ENCODE data around the gene RAPGEF4.

The RAPGEF4 gene

DNA sequence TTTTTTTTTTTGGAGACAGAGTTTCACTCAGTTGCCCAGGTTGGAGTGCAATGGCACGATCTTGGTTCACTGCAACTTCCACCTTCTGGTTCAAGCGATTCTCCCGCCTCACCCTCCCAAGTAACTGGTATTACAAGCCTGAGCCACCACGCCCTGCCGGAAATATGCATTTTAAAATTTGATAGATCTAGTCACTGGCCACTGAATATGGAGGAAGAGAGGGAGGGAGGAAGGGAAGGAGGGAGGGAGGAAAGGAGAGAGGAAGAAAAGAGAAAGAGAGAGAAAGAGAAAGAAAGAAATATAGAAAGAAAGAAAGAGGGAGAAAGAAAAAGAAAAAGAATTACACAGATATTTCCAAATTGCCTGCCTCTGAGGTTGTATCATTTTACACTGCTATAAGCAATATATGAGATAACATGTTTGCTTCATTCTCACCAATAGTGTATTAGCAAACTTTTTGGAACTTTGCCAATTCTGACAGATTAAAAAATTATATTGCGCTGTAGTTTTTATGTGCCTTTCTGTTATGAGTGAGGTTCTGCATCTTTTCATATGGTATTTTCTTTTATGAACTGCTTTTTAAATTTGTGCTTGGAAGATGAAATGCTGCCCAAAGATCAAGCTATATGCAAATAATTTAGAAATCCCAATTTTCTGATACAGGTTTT is 178.8 kb downstream of the RAPGEF4 start:
- no peaks in the 10 kb centered on the region for H3K27me3 ChIP-seq (ENCODE audit: low read depth, low read length)
- no peak overlapping the region for H3K4me3 ChIP-seq (ENCODE audit: low read length)
- TF ChIP-seq, protein P1, sequence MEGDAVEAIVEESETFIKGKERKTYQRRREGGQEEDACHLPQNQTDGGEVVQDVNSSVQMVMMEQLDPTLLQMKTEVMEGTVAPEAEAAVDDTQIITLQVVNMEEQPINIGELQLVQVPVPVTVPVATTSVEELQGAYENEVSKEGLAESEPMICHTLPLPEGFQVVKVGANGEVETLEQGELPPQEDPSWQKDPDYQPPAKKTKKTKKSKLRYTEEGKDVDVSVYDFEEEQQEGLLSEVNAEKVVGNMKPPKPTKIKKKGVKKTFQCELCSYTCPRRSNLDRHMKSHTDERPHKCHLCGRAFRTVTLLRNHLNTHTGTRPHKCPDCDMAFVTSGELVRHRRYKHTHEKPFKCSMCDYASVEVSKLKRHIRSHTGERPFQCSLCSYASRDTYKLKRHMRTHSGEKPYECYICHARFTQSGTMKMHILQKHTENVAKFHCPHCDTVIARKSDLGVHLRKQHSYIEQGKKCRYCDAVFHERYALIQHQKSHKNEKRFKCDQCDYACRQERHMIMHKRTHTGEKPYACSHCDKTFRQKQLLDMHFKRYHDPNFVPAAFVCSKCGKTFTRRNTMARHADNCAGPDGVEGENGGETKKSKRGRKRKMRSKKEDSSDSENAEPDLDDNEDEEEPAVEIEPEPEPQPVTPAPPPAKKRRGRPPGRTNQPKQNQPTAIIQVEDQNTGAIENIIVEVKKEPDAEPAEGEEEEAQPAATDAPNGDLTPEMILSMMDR (IDR thresholded peaks at IDR 0.05; ENCODE audit: low read depth, low read length), result no peak
- TF ChIP-seq EZH2phosphoT487 (IDR thresholded peaks at IDR 0.05; ENCODE audit: low read depth), result no peak
- H3K9me3 ChIP-seq (ENCODE audit: insufficient read depth, low read length), result no peaks in the 10 kb centered on the region
- H2AFZ ChIP-seq (ENCODE audit: low read depth, low read length), result no peak overlapping the region
- no peaks in the 10 kb centered on the region for H4K20me1 ChIP-seq (ENCODE audit: insufficient read depth, low read length)
- no peak overlapping the region for H3K27ac ChIP-seq (ENCODE audit: low read length)
- H3K79me2 ChIP-seq (ENCODE audit: low read length), result no peaks in the 10 kb centered on the region
- H3K4me1 ChIP-seq (ENCODE audit: low read length), result peaks cover 49% of the 10 kb centered on the region
- no peak overlapping the region for H3K4me2 ChIP-seq (ENCODE audit: low read length)
- H3K36me3 ChIP-seq (replicated peaks; ENCODE audit: low read depth, low read length), result no peaks in the 10 kb centered on the region
- H3K9ac ChIP-seq (ENCODE audit: low read length), result no peak overlapping the region

DNA sequence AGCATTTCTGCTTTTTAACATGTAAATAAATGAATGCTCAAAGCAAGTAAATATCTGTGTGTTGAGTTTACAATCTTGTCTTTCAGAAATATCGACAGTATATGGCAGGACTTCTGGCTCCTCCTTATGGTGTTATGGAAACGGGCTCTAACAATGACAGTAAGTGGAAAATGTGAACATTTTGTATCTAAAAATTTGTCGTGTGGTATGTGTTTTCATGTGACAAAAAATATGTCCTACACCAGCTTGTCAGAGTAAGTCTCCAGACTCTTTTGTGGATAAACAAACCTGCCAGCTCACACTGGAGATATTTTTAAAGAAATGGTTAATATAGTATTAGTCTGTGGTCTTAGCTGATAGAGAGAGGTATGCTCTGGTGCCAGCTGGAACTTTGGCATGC is 182.1 kb downstream of the RAPGEF4 start:
- Histone ChIP-seq H2AFZ (ENCODE audit: low read depth, low read length) (peak overlapping the region; percentile 67), H3K27ac (ENCODE audit: low read length) (peak overlapping the region; percentile 83), H3K79me2 (ENCODE audit: low read length) (no peaks in the 10 kb centered on the region), H3K9me3 (ENCODE audit: insufficient read depth, low read length) (peaks cover 1% of the 10 kb centered on the region), H3K4me3 (ENCODE audit: low read length) (peak overlapping the region; percentile 64), H4K20me1 (ENCODE audit: insufficient read depth, low read length) (no peaks in the 10 kb centered on the region), H3K36me3 (replicated peaks; ENCODE audit: low read depth, low read length) (peaks cover 5% of the 10 kb centered on the region), H3K4me2 (ENCODE audit: low read length) (peak overlapping the region; percentile 91), H3K27me3 (ENCODE audit: low read depth, low read length) (no peaks in the 10 kb centered on the region), H3K4me1 (ENCODE audit: low read length) (peaks cover 72% of the 10 kb centered on the region), H3K9ac (ENCODE audit: low read length) (peak overlapping the region; percentile 64)
- TF ChIP-seq EZH2phosphoT487 (IDR thresholded peaks at IDR 0.05; ENCODE audit: low read depth), result no peak
- TF ChIP-seq, protein P1 (IDR thresholded peaks at IDR 0.05; ENCODE audit: low read depth, low read length), result no peak

DNA sequence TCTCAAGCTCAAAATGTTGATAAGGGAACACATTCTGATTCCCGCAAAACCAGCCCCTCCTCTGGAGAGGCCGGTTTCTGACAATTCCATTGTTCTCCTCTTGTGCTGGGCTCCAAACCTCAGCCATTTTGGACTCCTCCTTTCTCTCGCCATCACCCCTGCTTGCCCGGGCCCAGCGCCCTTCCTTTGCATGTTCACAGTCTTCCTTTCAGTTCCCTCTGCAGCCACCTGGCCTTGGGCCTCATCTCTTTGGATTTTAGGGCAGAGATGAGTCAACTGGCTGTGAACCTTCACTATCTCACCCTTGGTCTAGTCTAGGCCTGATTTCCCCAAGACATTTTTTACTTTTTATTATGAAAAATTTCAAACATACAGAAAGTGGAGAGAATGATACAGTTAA is 184.1 kb downstream of the RAPGEF4 start:
- H3K27ac ChIP-seq (ENCODE audit: low read length), result peak overlapping the region; percentile 83
- no peak for TF ChIP-seq EZH2phosphoT487 (IDR thresholded peaks at IDR 0.05; ENCODE audit: low read depth)
- TF ChIP-seq, protein P1 (IDR thresholded peaks at IDR 0.05; ENCODE audit: low read depth, low read length), result no peak

DNA sequence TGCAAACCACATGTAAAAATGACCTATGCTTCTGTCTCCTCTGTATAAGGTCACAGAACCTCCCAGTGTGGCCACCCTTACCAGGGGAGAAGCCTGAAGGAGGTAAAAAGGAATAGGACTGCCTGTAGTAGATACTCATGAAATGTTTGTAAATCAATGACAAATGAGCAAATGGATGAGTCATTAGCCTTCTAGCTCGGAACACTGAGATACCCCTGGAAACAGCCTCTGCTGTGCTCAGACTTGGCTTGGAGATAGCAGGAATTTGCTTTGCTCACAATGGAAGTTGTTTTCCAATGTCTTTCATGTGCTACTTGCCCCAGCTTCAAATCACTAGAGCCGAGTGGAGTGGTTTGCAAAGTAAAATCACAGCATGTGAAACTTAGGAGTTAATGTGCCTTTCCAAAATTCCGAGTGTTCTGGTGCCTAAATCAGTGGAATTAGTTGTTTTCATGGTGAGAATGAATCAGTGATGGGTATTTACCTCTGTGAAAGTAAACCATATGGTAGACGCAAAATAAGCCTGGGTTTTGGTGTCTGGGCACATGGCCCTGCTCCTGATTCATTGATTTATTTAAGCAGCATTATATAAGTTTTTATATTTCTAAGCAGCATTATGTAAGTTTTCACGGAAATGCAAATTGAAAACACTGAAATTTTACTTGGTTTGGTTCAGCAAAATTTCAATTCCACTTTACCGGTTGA is 186.0 kb downstream of the RAPGEF4 start:
- H3K9ac ChIP-seq (ENCODE audit: low read length), result peak overlapping the region; percentile 16; the same call in 1 of the 2 replicates
- H3K36me3 ChIP-seq (replicated peaks; ENCODE audit: low read depth, low read length), result peaks cover 14% of the 10 kb centered on the region
- H3K27ac ChIP-seq (ENCODE audit: low read length), result peak overlapping the region; percentile 83; the same call in 1 of the 2 replicates
- peak overlapping the region; percentile 3; the same call in 1 of the 2 replicates for H3K4me2 ChIP-seq (ENCODE audit: low read length)
- H4K20me1 ChIP-seq (ENCODE audit: insufficient read depth, low read length), result no peaks in the 10 kb centered on the region
- no peaks in the 10 kb centered on the region for H3K27me3 ChIP-seq (ENCODE audit: low read depth, low read length)
- TF ChIP-seq, protein P1 (IDR thresholded peaks at IDR 0.05; ENCODE audit: low read depth, low read length), result no peak
- no peak for TF ChIP-seq EZH2phosphoT487 (IDR thresholded peaks at IDR 0.05; ENCODE audit: low read depth)
- H2AFZ ChIP-seq (ENCODE audit: low read depth, low read length), result no peak overlapping the region
- peaks cover 77% of the 10 kb centered on the region for H3K4me1 ChIP-seq (ENCODE audit: low read length)
- peaks cover 8% of the 10 kb centered on the region for H3K9me3 ChIP-seq (ENCODE audit: insufficient read depth, low read length)
- no peaks in the 10 kb centered on the region for H3K79me2 ChIP-seq (ENCODE audit: low read length)
- no peak overlapping the region for H3K4me3 ChIP-seq (ENCODE audit: low read length)

More for the DNA sequence above, 184.1 kb downstream of the RAPGEF4 start:
- Histone ChIP-seq H3K36me3 (replicated peaks; ENCODE audit: low read depth, low read length) (peaks cover 14% of the 10 kb centered on the region), H3K9ac (ENCODE audit: low read length) (peak overlapping the region; percentile 64; the same call in 1 of the 2 replicates), H4K20me1 (ENCODE audit: insufficient read depth, low read length) (no peaks in the 10 kb centered on the region), H3K27me3 (ENCODE audit: low read depth, low read length) (no peaks in the 10 kb centered on the region), H3K4me1 (ENCODE audit: low read length) (peaks cover 88% of the 10 kb centered on the region), H3K79me2 (ENCODE audit: low read length) (no peaks in the 10 kb centered on the region), H3K4me3 (ENCODE audit: low read length) (no peak overlapping the region), H2AFZ (ENCODE audit: low read depth, low read length) (no peak overlapping the region), H3K4me2 (ENCODE audit: low read length) (peak overlapping the region; percentile 91), H3K9me3 (ENCODE audit: insufficient read depth, low read length) (peaks cover 8% of the 10 kb centered on the region)
